Measurements from ENCODE around the gene GPX7. TPM values are rescaled to one million over a fixed set of nuclear protein-coding genes. Genes with fewer than 3 reads are reported as not detected.

GPX7 gene
- total and polyA plus RNA-seq, 2 donors from 2014 or later = 9.7 to 14.3 TPM

DNA sequence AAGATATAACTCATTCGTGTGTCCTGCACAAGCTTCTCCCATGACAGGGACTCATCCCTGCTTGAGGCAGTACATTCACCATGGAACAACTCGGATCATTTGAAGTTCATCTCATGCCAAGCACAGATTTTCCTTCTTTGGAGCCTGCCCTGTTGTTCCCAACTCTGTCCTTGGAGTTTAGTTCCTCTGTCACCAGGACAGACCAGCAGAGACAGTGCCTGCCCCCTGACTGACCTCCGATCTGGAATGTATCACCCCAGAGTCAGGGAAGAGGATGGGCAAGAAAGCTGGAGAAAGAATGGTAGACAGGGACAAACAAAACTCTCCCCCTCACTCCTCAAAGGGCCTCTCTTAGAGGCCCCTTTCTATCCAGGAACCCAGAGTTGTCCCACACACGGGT, 35.8 kb downstream of the GPX7 start:
- Histone ChIP-seq H3K4me3 (ENCODE audit: low read length in 3 of 3) (no peak overlapping the region), H3K27me3 (ENCODE audit: control insufficient read depth, insufficient read depth, low read length) (peaks cover 6% of the 10 kb centered on the region), H3K4me1 (ENCODE audit: control insufficient read depth in 2 of 3, insufficient read depth in 2 of 3, low read depth in 1 of 3, low read length in 3 of 3) (peaks cover 0 to under 1% (median 0%) of the 10 kb centered on the region in 3 donors), H3K9me3 (ENCODE audit: control insufficient read depth in 2 of 3, insufficient read depth in 1 of 3, low read length in 3 of 3) (peaks cover 0 to 5% (median 0%) of the 10 kb centered on the region in 3 donors), H3K9ac (ENCODE audit: low read length in 3 of 3) (no peak overlapping the region), H3K36me3 (ENCODE audit: control insufficient read depth in 2 of 3, insufficient read depth in 3 of 3, low read length in 3 of 3) (no peaks in the 10 kb centered on the region), H3K27ac (ENCODE audit: low read depth in 2 of 2, low read length in 2 of 2) (peak overlapping the region in 1 of 2 donors; percentile 18)
- intact Hi-C loops (cut with DNase I) = no loop called here
- DNase-seq = no peak
- TF ChIP-seq CTCF (IDR thresholded peaks at IDR 0.05; ENCODE audit: borderline replicate concordance, extremely low read depth, insufficient read depth) = no peak
- FAIRE-seq = no peak

GRCh38 chr1:52640697-52641096, 38.5 kb downstream of the GPX7 start:
- intact Hi-C loops (cut with DNase I) = no loop called here
- Histone ChIP-seq H3K4me3 (ENCODE audit: low read length in 3 of 3) (no peak overlapping the region), H3K9me3 (ENCODE audit: control insufficient read depth in 2 of 3, insufficient read depth in 1 of 3, low read length in 3 of 3) (no peaks in the 10 kb centered on the region), H3K27ac (ENCODE audit: low read depth in 2 of 2, low read length in 2 of 2) (no peak overlapping the region), H3K4me1 (ENCODE audit: control insufficient read depth in 2 of 3, insufficient read depth in 2 of 3, low read depth in 1 of 3, low read length in 3 of 3) (no peaks in the 10 kb centered on the region), H3K9ac (ENCODE audit: low read length in 3 of 3) (no peak overlapping the region), H3K36me3 (ENCODE audit: control insufficient read depth in 2 of 3, insufficient read depth in 3 of 3, low read length in 3 of 3) (no peaks in the 10 kb centered on the region), H3K27me3 (ENCODE audit: control insufficient read depth, insufficient read depth, low read length) (no peaks in the 10 kb centered on the region)
- FAIRE-seq (no peak), DNase-seq (no peak)
- TF ChIP-seq CTCF (IDR thresholded peaks at IDR 0.05; ENCODE audit: borderline replicate concordance, extremely low read depth, insufficient read depth) = no peak

GRCh38 chr1:52641307-52641706, 39.1 kb downstream of the GPX7 start:
- Histone ChIP-seq H3K4me1 (ENCODE audit: control insufficient read depth in 2 of 3, insufficient read depth in 2 of 3, low read depth in 1 of 3, low read length in 3 of 3) (no peaks in the 10 kb centered on the region), H3K9ac (ENCODE audit: low read length in 3 of 3) (no peak overlapping the region), H3K9me3 (ENCODE audit: control insufficient read depth in 2 of 3, insufficient read depth in 1 of 3, low read length in 3 of 3) (no peaks in the 10 kb centered on the region), H3K27me3 (ENCODE audit: control insufficient read depth, insufficient read depth, low read length) (no peaks in the 10 kb centered on the region), H3K27ac (ENCODE audit: low read depth in 2 of 2, low read length in 2 of 2) (no peak overlapping the region), H3K36me3 (ENCODE audit: control insufficient read depth in 2 of 3, insufficient read depth in 3 of 3, low read length in 3 of 3) (no peaks in the 10 kb centered on the region), H3K4me3 (ENCODE audit: low read length in 3 of 3) (no peak overlapping the region)
- DNase-seq = no peak
- no peak for TF ChIP-seq CTCF (IDR thresholded peaks at IDR 0.05; ENCODE audit: borderline replicate concordance, extremely low read depth, insufficient read depth)
- FAIRE-seq = no peak
- intact Hi-C loops (cut with DNase I) = no loop called here

DNA sequence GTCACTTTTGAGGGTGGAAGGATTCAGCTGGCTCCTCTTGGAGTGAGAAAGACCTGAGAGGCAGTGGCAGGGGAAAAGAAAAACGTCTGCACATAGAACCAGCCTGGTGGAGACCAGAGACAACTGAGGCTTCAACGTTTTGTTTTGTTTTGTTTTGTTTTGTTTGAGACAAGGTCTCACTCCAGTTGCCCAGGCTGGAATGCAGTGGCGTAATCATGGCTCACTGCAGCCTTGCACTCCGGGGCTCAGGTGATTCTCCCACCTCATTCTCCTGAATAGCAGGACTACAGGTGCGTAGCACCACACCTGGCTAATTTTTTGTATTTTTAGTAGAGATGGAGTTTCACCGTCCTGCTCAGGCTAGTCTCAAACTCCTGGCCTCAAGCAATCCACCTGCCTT, 43.1 kb downstream of the GPX7 start:
- FAIRE-seq (no peak), DNase-seq (peak in 1 of 5 donors; percentile 26)
- no peak overlapping the region for H3K4me3 ChIP-seq (ENCODE audit: low read length in 3 of 3)
- no peak overlapping the region for H3K9ac ChIP-seq (ENCODE audit: low read length in 3 of 3)
- no peaks in the 10 kb centered on the region for H3K27me3 ChIP-seq (ENCODE audit: control insufficient read depth, insufficient read depth, low read length)
- H3K4me1 ChIP-seq (ENCODE audit: control insufficient read depth in 2 of 3, insufficient read depth in 2 of 3, low read depth in 1 of 3, low read length in 3 of 3) = no peaks in the 10 kb centered on the region
- no peaks in the 10 kb centered on the region for H3K36me3 ChIP-seq (ENCODE audit: control insufficient read depth in 2 of 3, insufficient read depth in 3 of 3, low read length in 3 of 3)
- no peaks in the 10 kb centered on the region for H3K9me3 ChIP-seq (ENCODE audit: control insufficient read depth in 2 of 3, insufficient read depth in 1 of 3, low read length in 3 of 3)
- no peak overlapping the region for H3K27ac ChIP-seq (ENCODE audit: low read depth in 2 of 2, low read length in 2 of 2)
- intact Hi-C loops (cut with DNase I) = no loop called here
- TF ChIP-seq CTCF (IDR thresholded peaks at IDR 0.05; ENCODE audit: borderline replicate concordance, extremely low read depth, insufficient read depth) = no peak

All from kidney (tissue), 14 donors.